ENCODE measurements around the gene PDXP.
A peak's percentile ranks its signal among the peaks of the same experiment; 100 is the strongest.

The PDXP gene

DNA sequence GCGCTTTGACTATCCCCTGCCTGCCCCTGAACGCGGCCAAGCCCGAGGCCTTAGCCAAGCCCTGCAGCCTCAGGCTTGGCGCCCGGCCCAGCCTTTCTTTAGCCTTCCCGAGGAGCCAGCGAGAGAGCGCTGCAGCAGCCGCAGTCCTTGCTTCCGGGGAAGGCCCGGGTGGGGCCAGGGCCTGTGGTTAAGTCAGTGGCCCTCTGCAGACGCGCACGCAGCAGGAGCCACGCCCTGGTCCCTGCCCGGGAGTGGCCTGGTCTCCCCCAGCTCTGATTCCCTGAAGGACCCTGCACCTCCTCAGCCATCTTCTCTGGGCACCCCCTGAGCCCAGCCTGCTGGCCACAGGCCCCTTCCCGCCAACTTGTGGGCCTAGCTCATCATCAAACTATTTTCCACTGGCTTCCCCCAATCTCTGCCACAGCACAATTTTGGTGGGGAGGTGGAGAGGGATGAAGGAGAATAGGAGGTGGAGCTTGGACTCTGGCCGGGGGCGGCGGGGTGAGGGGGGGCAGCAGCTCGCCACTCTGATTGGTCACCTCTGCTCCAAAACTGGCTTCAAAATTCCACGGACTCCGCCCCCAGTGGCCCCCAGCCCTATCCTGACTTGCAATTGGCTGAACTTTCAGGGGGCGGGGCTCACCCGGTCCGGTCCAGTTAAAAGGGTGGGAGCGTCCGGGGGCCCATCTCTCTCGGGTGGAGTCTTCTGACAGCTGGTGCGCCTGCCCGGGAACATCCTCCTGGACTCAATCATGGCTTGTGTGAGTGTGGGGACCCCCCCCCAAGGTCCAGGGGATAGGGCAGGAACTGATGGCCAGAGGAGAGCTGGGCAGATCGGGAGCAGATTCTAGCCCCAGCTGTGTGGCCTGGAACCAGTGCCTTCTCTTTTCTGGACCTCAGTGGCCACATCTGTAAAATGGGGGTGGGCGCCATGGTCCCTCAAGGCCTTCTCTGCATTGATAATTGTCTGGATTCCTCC is 16.7 kb downstream of the PDXP start, which contains the start of gene LGALS1:
TSS of gene LGALS1 (plus strand) at position 686 of the 979 bp plus-strand sequence. CDS start at position 753, 67 bp downstream.
- H3K4me1 ChIP-seq (ENCODE audit: control insufficient read depth, low read length), result peaks cover 63% of the 10 kb centered on the region
- H3K27ac ChIP-seq (ENCODE audit: low read depth, low read length), result peak within 1 kb of the TSS; percentile 79
- H3K27me3 ChIP-seq (ENCODE audit: control insufficient read depth, low read length), result no peaks in the 10 kb centered on the region
- H3K36me3 ChIP-seq (ENCODE audit: control insufficient read depth, low read length), result peaks cover 6% of the 10 kb centered on the region; the same call in 1 of the 2 replicates
- no peaks in the 10 kb centered on the region; the same call in 1 of the 2 replicates for H3K79me2 ChIP-seq (ENCODE audit: control insufficient read depth, low read length)
- peak within 1 kb of the TSS; percentile 74 for H3K4me3 ChIP-seq (ENCODE audit: low read length)
- H4K20me1 ChIP-seq (ENCODE audit: control insufficient read depth, insufficient read depth, low read depth, low read length), result no peaks in the 10 kb centered on the region
- peaks cover 29% of the 10 kb centered on the region for H3F3A ChIP-seq (ENCODE audit: control insufficient read depth, insufficient read depth)
- peak within 1 kb of the TSS; percentile 87 for H3K4me2 ChIP-seq (ENCODE audit: low read length)
- TF ChIP-seq, protein P1, sequence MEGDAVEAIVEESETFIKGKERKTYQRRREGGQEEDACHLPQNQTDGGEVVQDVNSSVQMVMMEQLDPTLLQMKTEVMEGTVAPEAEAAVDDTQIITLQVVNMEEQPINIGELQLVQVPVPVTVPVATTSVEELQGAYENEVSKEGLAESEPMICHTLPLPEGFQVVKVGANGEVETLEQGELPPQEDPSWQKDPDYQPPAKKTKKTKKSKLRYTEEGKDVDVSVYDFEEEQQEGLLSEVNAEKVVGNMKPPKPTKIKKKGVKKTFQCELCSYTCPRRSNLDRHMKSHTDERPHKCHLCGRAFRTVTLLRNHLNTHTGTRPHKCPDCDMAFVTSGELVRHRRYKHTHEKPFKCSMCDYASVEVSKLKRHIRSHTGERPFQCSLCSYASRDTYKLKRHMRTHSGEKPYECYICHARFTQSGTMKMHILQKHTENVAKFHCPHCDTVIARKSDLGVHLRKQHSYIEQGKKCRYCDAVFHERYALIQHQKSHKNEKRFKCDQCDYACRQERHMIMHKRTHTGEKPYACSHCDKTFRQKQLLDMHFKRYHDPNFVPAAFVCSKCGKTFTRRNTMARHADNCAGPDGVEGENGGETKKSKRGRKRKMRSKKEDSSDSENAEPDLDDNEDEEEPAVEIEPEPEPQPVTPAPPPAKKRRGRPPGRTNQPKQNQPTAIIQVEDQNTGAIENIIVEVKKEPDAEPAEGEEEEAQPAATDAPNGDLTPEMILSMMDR (IDR thresholded peaks at IDR 0.05; ENCODE audit: low read depth, low read length, poor library complexity, severe bottlenecking), result no peak
- TF ChIP-seq EZH2phosphoT487 (IDR thresholded peaks at IDR 0.05; ENCODE audit: borderline replicate concordance, low read length), result no peak
- no peaks in the 10 kb centered on the region for H3K9me2 ChIP-seq (replicated peaks; ENCODE audit: control insufficient read depth, low read length)
- no peaks in the 10 kb centered on the region for H3K9me3 ChIP-seq (ENCODE audit: control insufficient read depth, insufficient read depth, low read length)

GRCh38 chr22:37675930-37676735 is 17.6 kb downstream of the PDXP start:
- Histone ChIP-seq H3K9me2 (replicated peaks; ENCODE audit: control insufficient read depth, low read length) (no peaks in the 10 kb centered on the region), H3K4me3 (ENCODE audit: low read length) (peak overlapping the region; percentile 74), H3F3A (ENCODE audit: control insufficient read depth, insufficient read depth) (peaks cover 29% of the 10 kb centered on the region), H3K4me2 (ENCODE audit: low read length) (peak overlapping the region; percentile 87), H4K20me1 (ENCODE audit: control insufficient read depth, insufficient read depth, low read depth, low read length) (no peaks in the 10 kb centered on the region), H3K27me3 (ENCODE audit: control insufficient read depth, low read length) (no peaks in the 10 kb centered on the region), H3K27ac (ENCODE audit: low read depth, low read length) (peak overlapping the region; percentile 79), H3K9me3 (ENCODE audit: control insufficient read depth, insufficient read depth, low read length) (no peaks in the 10 kb centered on the region), H3K79me2 (ENCODE audit: control insufficient read depth, low read length) (no peaks in the 10 kb centered on the region; the same call in 1 of the 2 replicates), H3K36me3 (ENCODE audit: control insufficient read depth, low read length) (peaks cover 6% of the 10 kb centered on the region; the same call in 1 of the 2 replicates), H3K4me1 (ENCODE audit: control insufficient read depth, low read length) (peaks cover 62% of the 10 kb centered on the region)
- TF ChIP-seq, protein P1 (IDR thresholded peaks at IDR 0.05; ENCODE audit: low read depth, low read length, poor library complexity, severe bottlenecking), result no peak
- TF ChIP-seq EZH2phosphoT487 (IDR thresholded peaks at IDR 0.05; ENCODE audit: borderline replicate concordance, low read length), result no peak

DNA sequence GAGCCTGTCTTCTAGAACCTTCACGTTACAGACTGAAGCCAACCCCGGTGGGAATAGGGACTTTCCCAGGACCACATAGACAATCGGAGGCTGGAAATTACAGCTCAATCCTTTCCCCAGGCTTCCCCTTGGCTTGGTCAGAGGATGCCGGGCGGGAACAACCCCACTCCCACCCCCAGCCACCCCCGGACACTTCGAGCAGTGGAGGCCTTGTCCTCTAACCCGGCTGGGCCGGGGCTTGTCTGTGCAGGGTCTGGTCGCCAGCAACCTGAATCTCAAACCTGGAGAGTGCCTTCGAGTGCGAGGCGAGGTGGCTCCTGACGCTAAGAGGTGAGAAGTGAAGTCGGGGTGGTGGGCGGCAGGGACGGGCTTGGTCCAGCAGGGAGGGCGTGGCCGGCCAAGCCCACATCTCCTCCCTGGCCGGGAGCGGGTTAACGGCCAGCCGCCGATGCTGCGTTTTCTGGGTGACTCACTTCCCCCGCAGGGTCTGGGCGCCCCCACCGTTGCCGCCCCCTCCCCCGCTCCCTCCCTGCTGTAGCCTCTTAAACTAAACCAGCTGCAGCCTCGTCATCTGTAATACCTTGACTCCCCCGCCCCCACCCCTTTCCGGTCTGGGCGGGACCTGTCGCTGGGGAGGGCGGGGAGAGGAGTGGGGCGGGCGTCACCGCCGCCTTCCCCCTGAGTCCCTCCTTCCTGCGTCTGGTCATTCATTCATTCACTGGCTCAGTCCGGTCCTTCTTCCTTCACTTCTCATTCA is 18.4 kb downstream of the PDXP start:
- no peaks in the 10 kb centered on the region for H3K9me2 ChIP-seq (replicated peaks; ENCODE audit: control insufficient read depth, low read length)

More for the DNA sequence above, 18.4 kb downstream of the PDXP start:
- Histone ChIP-seq H3F3A (ENCODE audit: control insufficient read depth, insufficient read depth) (peaks cover 26% of the 10 kb centered on the region), H3K4me3 (ENCODE audit: low read length) (peak overlapping the region; percentile 74), H3K36me3 (ENCODE audit: control insufficient read depth, low read length) (no peaks in the 10 kb centered on the region; the same call in 1 of the 2 replicates), H3K4me1 (ENCODE audit: control insufficient read depth, low read length) (peaks cover 62% of the 10 kb centered on the region), H3K9me3 (ENCODE audit: control insufficient read depth, insufficient read depth, low read length) (no peaks in the 10 kb centered on the region), H3K27me3 (ENCODE audit: control insufficient read depth, low read length) (no peaks in the 10 kb centered on the region), H4K20me1 (ENCODE audit: control insufficient read depth, insufficient read depth, low read depth, low read length) (no peaks in the 10 kb centered on the region), H3K4me2 (ENCODE audit: low read length) (peak overlapping the region; percentile 87), H3K79me2 (ENCODE audit: control insufficient read depth, low read length) (no peaks in the 10 kb centered on the region; the same call in 1 of the 2 replicates), H3K27ac (ENCODE audit: low read depth, low read length) (peak overlapping the region; percentile 79)
- TF ChIP-seq EZH2phosphoT487 (IDR thresholded peaks at IDR 0.05; ENCODE audit: borderline replicate concordance, low read length), result no peak
- TF ChIP-seq, protein P1 (IDR thresholded peaks at IDR 0.05; ENCODE audit: low read depth, low read length, poor library complexity, severe bottlenecking), result no peak

Measured in DOHH2 (cell line).